Measurements from ENCODE around the gene DPP10.
"Not testable (repeated sequence)": the region's sequence is repeated elsewhere in the genome, so short reads cannot be mapped to it uniquely, and the experiment has no call there.

DPP10 gene

GRCh38 chr2:115440746-115441145 is 998.3 kb downstream of the DPP10 start:
- DNase-seq (ENCODE audit: low read depth): not testable (repeated sequence)

GRCh38 chr2:115443539-115444185 is 1001.2 kb downstream of the DPP10 start:
- DNase-seq (ENCODE audit: low read depth): no peak

GRCh38 chr2:115460008-115460407 is 1017.6 kb downstream of the DPP10 start:
- DNase-seq (ENCODE audit: low read depth): no peak

GRCh38 chr2:115480741-115481140 is 1038.3 kb downstream of the DPP10 start:
- no peak for DNase-seq (ENCODE audit: low read depth)

- no peak for DNase-seq (ENCODE audit: low read depth)
Measured at GRCh38 chr2:115481842-115482241, 1039.4 kb downstream of the DPP10 start.

- no peak for DNase-seq (ENCODE audit: low read depth)
Measured at GRCh38 chr2:115483666-115484065, 1041.2 kb downstream of the DPP10 start.

- DNase-seq (ENCODE audit: low read depth): no peak
Measured at GRCh38 chr2:115484486-115484885, 1042.0 kb downstream of the DPP10 start.

- no peak for DNase-seq (ENCODE audit: low read depth)
Measured at GRCh38 chr2:115484983-115485382, 1042.5 kb downstream of the DPP10 start.

- DNase-seq (ENCODE audit: low read depth): no peak
Measured at GRCh38 chr2:115491186-115491793, 1048.8 kb downstream of the DPP10 start.

GRCh38 chr2:115505331-115505730 is 1062.9 kb downstream of the DPP10 start:
- no peak for DNase-seq (ENCODE audit: low read depth)

GRCh38 chr2:115520727-115521126 is 1078.3 kb downstream of the DPP10 start:
- no peak for DNase-seq (ENCODE audit: low read depth)

- DNase-seq (ENCODE audit: low read depth): no peak
Measured at GRCh38 chr2:115524452-115524851, 1082.0 kb downstream of the DPP10 start.

- no peak for DNase-seq (ENCODE audit: low read depth)
Measured at GRCh38 chr2:115529627-115530026, 1087.2 kb downstream of the DPP10 start.

GRCh38 chr2:115533081-115533480 is 1090.6 kb downstream of the DPP10 start:
- DNase-seq (ENCODE audit: low read depth): no peak

GRCh38 chr2:115541814-115542213 is 1099.4 kb downstream of the DPP10 start:
- no peak for DNase-seq (ENCODE audit: low read depth)

GRCh38 chr2:115542331-115542730 is 1099.9 kb downstream of the DPP10 start:
- DNase-seq (ENCODE audit: low read depth): no peak

- DNase-seq (ENCODE audit: low read depth): no peak
Measured at GRCh38 chr2:115543024-115543423, 1100.6 kb downstream of the DPP10 start.

GRCh38 chr2:115543461-115543860 is 1101.0 kb downstream of the DPP10 start:
- DNase-seq (ENCODE audit: low read depth): no peak

GRCh38 chr2:115549611-115550130 is 1107.2 kb downstream of the DPP10 start:
- no peak for DNase-seq (ENCODE audit: low read depth)

- DNase-seq (ENCODE audit: low read depth): no peak
Measured at GRCh38 chr2:115552726-115553125, 1110.3 kb downstream of the DPP10 start.

- no peak for DNase-seq (ENCODE audit: low read depth)
Measured at GRCh38 chr2:115554153-115554552, 1111.7 kb downstream of the DPP10 start.

GRCh38 chr2:115558725-115559124 is 1116.3 kb downstream of the DPP10 start:
- no peak for DNase-seq (ENCODE audit: low read depth)

GRCh38 chr2:115560666-115561065 is 1118.2 kb downstream of the DPP10 start:
- no peak for DNase-seq (ENCODE audit: low read depth)

GRCh38 chr2:115568643-115569042 is 1126.2 kb downstream of the DPP10 start:
- no peak for DNase-seq (ENCODE audit: low read depth)

Data from ELR (cell line).